Germinal center (tissue), 1 donor: ENCODE measurements around the gene AIFM2.
"Not testable (repeated sequence)": the region's sequence is repeated elsewhere in the genome, so short reads cannot be mapped to it uniquely, and the experiment has no call there.

Experiments used
- DNase-seq: peaks from one replicate; pipeline ENCODE4 v3.0.0; 2012; ENCODE audit warnings: mixed read lengths, low spot score

The AIFM2 gene

GRCh38 chr10:70123166-70123565 is 9.5 kb downstream of the AIFM2 start:
- DNase-seq, result not testable (repeated sequence)

- DNase-seq, result no peak
These were observed 9.9 kb downstream of the AIFM2 start for GRCh38 chr10:70122742-70123141.

- DNase-seq, result no peak
These were observed 11.2 kb downstream of the AIFM2 start for GRCh38 chr10:70121281-70121949.

- DNase-seq, result no peak
These were observed 12.2 kb downstream of the AIFM2 start for GRCh38 chr10:70120417-70120816.

- DNase-seq, result no peak
These were observed 13.0 kb downstream of the AIFM2 start for GRCh38 chr10:70119623-70120022.

- no peak for DNase-seq
These were observed 13.4 kb downstream of the AIFM2 start for GRCh38 chr10:70119197-70119596.

GRCh38 chr10:70118196-70118595 is 14.4 kb downstream of the AIFM2 start:
- no peak for DNase-seq

- no peak for DNase-seq
These were observed 15.0 kb downstream of the AIFM2 start for GRCh38 chr10:70117646-70118045.

- DNase-seq, result peak; percentile 68
These were observed 16.5 kb downstream of the AIFM2 start for GRCh38 chr10:70115948-70116682.

GRCh38 chr10:70114902-70115301 is 17.7 kb downstream of the AIFM2 start:
- DNase-seq, result no peak

- no peak for DNase-seq
These were observed 20.6 kb downstream of the AIFM2 start for GRCh38 chr10:70112071-70112470.

- DNase-seq, result no peak
These were observed 21.1 kb downstream of the AIFM2 start for GRCh38 chr10:70111496-70111895.

- no peak for DNase-seq
These were observed 23.4 kb downstream of the AIFM2 start for GRCh38 chr10:70109064-70109729.

GRCh38 chr10:70106958-70107791 is 25.4 kb downstream of the AIFM2 start:
- no peak for DNase-seq

GRCh38 chr10:70101668-70102067 is 31.0 kb downstream of the AIFM2 start:
- no peak for DNase-seq

GRCh38 chr10:70101068-70101562 is 31.5 kb downstream of the AIFM2 start:
- DNase-seq, result not testable (repeated sequence)

- no peak for DNase-seq
These were observed 34.4 kb downstream of the AIFM2 start for GRCh38 chr10:70098271-70098670.

GRCh38 chr10:70097459-70097858 is 35.2 kb downstream of the AIFM2 start:
- no peak for DNase-seq

GRCh38 chr10:70096705-70097420 is 35.8 kb downstream of the AIFM2 start:
- DNase-seq, result no peak

- DNase-seq, result no peak
These were observed 36.5 kb downstream of the AIFM2 start for GRCh38 chr10:70096016-70096704.

- no peak for DNase-seq
These were observed 38.4 kb downstream of the AIFM2 start for GRCh38 chr10:70094250-70094649.
